ENCODE results near the gene PCDH15. TPM values are rescaled to one million over a fixed set of nuclear protein-coding genes. Genes with fewer than 3 reads are reported as not detected.

The PCDH15 gene
- total and polyA plus RNA-seq, 2 of the 8 experiments (the other 6 are each of a cell fraction or from before 2014, with no cell fraction given) = 0.11 TPM; not detected in 1

DNA sequence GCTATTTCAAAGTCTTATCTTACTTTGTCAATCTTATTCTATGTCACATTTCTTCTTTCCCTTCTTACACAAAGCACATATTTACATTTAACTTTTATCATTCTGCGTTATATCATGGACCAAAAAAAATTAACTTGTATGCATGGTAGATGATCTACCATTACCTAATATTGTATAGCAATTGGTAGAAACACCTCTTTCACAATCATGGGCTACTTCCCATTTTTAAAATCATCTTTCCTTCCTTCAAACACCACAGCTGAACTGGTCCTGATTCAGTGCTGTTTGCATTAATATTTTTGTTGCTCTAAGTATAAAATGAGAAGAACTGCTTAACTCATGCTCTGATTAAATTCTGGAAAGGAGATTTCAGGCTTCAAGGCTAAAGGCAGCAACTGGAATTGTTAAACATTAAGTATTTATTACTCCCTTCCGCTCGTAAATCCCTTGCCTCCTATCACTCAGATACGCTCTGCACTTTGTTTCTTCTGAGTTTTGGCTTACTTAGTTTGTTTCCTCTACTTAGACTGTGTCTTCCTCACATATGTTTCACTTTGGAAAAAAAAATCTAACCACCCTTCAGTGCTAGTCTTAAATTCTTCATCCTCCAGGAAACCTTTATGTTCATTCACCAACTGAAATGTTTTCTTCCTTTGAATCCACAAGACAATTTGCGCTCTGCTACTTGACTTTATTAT, 901.4 kb downstream of the PCDH15 start (continued):
- TF ChIP-seq NANOG (IDR thresholded peaks at IDR 0.05; ENCODE audit: insufficient read depth, low read depth, low read length, poor library complexity, severe bottlenecking) (no peak), MAX (IDR thresholded peaks at IDR 0.05) (no peak)
